Activated CD4-positive, alpha-beta T cell treated with anti-CD3 and anti-CD28 coated beads, Interleukin-2, Interleukin-4, amounts not matched to agents 100 ng/mL and 50 ng/mL, durations not matched to agents 16 hours and 8 hours (primary cell): ENCODE data around the gene TTC3.
"Not testable (repeated sequence)": the region's sequence is repeated elsewhere in the genome, so short reads cannot be mapped to it uniquely, and the experiment has no call there.

Experiments
- DNase-seq: peaks from one replicate; pipeline ENCODE4 v3.0.0-alpha.2; 2020; ENCODE audit warnings: low spot score

Gene TTC3

GRCh38 chr21:37072988-37073416 lies at the start of gene TTC3, which contains the start of gene PIGP:
TTC3 (plus strand) TSS chr21:37073254; CDS start chr21:37087258, 14,004 bp downstream.
PIGP (minus strand) TSS chr21:37073071; CDS start chr21:37072515, 556 bp downstream.
- peak; percentile 94 for DNase-seq

GRCh38 chr21:37026499-37026898 lies 46.6 kb upstream of the TTC3 start:
- no peak for DNase-seq

GRCh38 chr21:37028570-37028969 lies 44.5 kb upstream of the TTC3 start:
- no peak for DNase-seq

- DNase-seq = no peak
These were observed 42.2 kb upstream of the TTC3 start for GRCh38 chr21:37030864-37031263.

- no peak for DNase-seq
These were observed 40.8 kb upstream of the TTC3 start for GRCh38 chr21:37032293-37032692.

- no peak for DNase-seq
These were observed 40.1 kb upstream of the TTC3 start for GRCh38 chr21:37032877-37033471.

GRCh38 chr21:37034394-37034793 lies 38.7 kb upstream of the TTC3 start:
- DNase-seq = not testable (repeated sequence)

GRCh38 chr21:37036177-37036576 lies 36.9 kb upstream of the TTC3 start:
- no peak for DNase-seq

- DNase-seq = no peak
These were observed 33.5 kb upstream of the TTC3 start for GRCh38 chr21:37039411-37040075.

- no peak for DNase-seq
These were observed 32.8 kb upstream of the TTC3 start for GRCh38 chr21:37040212-37040611.

GRCh38 chr21:37041706-37042271 lies 31.3 kb upstream of the TTC3 start:
- no peak for DNase-seq

GRCh38 chr21:37043818-37044217 lies 29.2 kb upstream of the TTC3 start:
- DNase-seq = no peak

- DNase-seq = no peak
These were observed 28.4 kb upstream of the TTC3 start for GRCh38 chr21:37044643-37045042.

- DNase-seq = no peak
These were observed 27.9 kb upstream of the TTC3 start for GRCh38 chr21:37045149-37045548.

GRCh38 chr21:37045556-37045955 lies 27.5 kb upstream of the TTC3 start:
- DNase-seq = no peak

- no peak for DNase-seq
These were observed 26.0 kb upstream of the TTC3 start for GRCh38 chr21:37047079-37047478.

GRCh38 chr21:37049741-37050140 lies 23.3 kb upstream of the TTC3 start:
- not testable (repeated sequence) for DNase-seq

- no peak for DNase-seq
These were observed 17.7 kb upstream of the TTC3 start for GRCh38 chr21:37055271-37055855.

GRCh38 chr21:37057614-37058013 lies 15.4 kb upstream of the TTC3 start:
- no peak for DNase-seq

- DNase-seq = no peak
These were observed 14.8 kb upstream of the TTC3 start for GRCh38 chr21:37058261-37058660.

GRCh38 chr21:37059181-37059580 lies 13.9 kb upstream of the TTC3 start:
- no peak for DNase-seq

GRCh38 chr21:37060296-37060695 lies 12.8 kb upstream of the TTC3 start:
- DNase-seq = peak; percentile 13
